GM23338 (cell line): ENCODE measurements around the gene THUMPD3. TPM values are rescaled to one million over a fixed set of nuclear protein-coding genes. Genes with fewer than 3 reads are reported as not detected.
A peak's percentile ranks its signal among the peaks of the same experiment; 100 is the strongest.

Experiments used
- ATAC-seq: fragments of 200-7000 bp; cut with Tn5 transposase; 3 replicates; pipeline ENCODE4 v1.9.1; 2020
- DNase-seq: peaks from one replicate; pipeline ENCODE4 v3.0.0-alpha.2; 2015; ENCODE audit warnings: low spot score
- H2AFZ ChIP-seq: fragments of 200-600 bp; sonication (generic); 2 replicates; pipeline ENCODE4 v1.8.0; 2016; ENCODE audit warnings: antibody characterized with exemption, mild to moderate bottlenecking, moderate library complexity
- H3F3A ChIP-seq: fragments of 200-600 bp; sonication (generic); replicated peaks from 2 replicates; pipeline ENCODE4 v1.8.0; 2017; ENCODE audit warnings: antibody characterized with exemption, mixed run types, low read depth
- H3K27ac ChIP-seq: fragments of 200-600 bp; sonication (generic); 2 replicates; pipeline ENCODE4 v1.6.1; 2016; ENCODE audit warnings: low read depth
- H3K27me3 ChIP-seq: fragments of 200-600 bp; sonication (generic); 2 replicates; pipeline ENCODE4 v1.8.0; 2016; ENCODE audit warnings: mild to moderate bottlenecking, mixed run types, moderate library complexity; ENCODE audit not compliant: insufficient read depth
- H3K36me3 ChIP-seq: fragments of 200-600 bp; sonication (generic); 2 replicates; pipeline ENCODE4 v1.8.0; 2016; ENCODE audit warnings: mild to moderate bottlenecking; ENCODE audit not compliant: insufficient read depth
- H3K4me1 ChIP-seq: fragments of 200-600 bp; sonication (generic); 2 replicates; pipeline ENCODE4 v1.8.0; 2016; ENCODE audit warnings: mild to moderate bottlenecking, moderate library complexity; ENCODE audit not compliant: insufficient read depth
- H3K4me2 ChIP-seq: fragments of 200-600 bp; sonication (generic); 2 replicates; pipeline ENCODE4 v1.7.1; 2017; ENCODE audit warnings: mixed run types
- H3K4me3 ChIP-seq: fragments of 200-600 bp; sonication (generic); 2 replicates; pipeline ENCODE4 v1.6.1; 2016; ENCODE audit warnings: mixed run types
- H3K79me2 ChIP-seq: fragments of 200-600 bp; sonication (generic); replicated peaks from 2 replicates; pipeline ENCODE4 v1.8.0; 2017; ENCODE audit warnings: mild to moderate bottlenecking; ENCODE audit not compliant: insufficient read depth
- H3K9me2 ChIP-seq: fragments of 200-600 bp; sonication (generic); 2 replicates; pipeline ENCODE4 v1.8.0; 2017; ENCODE audit not compliant: insufficient read depth
- H4K20me1 ChIP-seq: fragments of 200-600 bp; sonication (generic); replicated peaks from 2 replicates; pipeline ENCODE4 v1.8.0; 2017; ENCODE audit warnings: mild to moderate bottlenecking; ENCODE audit not compliant: insufficient read depth
- H3K27ac Mint-ChIP-seq: 2 replicates; pipeline ENCODE4 v1.8.0; 2020; ENCODE audit warnings: inconsistent platforms, mild to moderate bottlenecking, moderate library complexity, mixed read lengths
- H3K27me3 Mint-ChIP-seq: 3 replicates; pipeline ENCODE4 v1.8.0; 2022; ENCODE audit warnings: low read depth, mild to moderate bottlenecking, moderate library complexity, mixed read lengths, inconsistent platforms; ENCODE audit not compliant: insufficient read depth, poor library complexity
- H3K36me3 Mint-ChIP-seq: 3 replicates; pipeline ENCODE4 v1.8.0; 2021; ENCODE audit warnings: low read depth, mild to moderate bottlenecking, inconsistent platforms, moderate library complexity, mixed read lengths
- H3K4me1 Mint-ChIP-seq: 3 replicates; pipeline ENCODE4 v1.8.0; 2020; ENCODE audit warnings: mild to moderate bottlenecking, inconsistent platforms, mixed read lengths
- H3K4me3 Mint-ChIP-seq: 3 replicates; pipeline ENCODE4 v1.8.0; 2021; ENCODE audit warnings: moderate library complexity, mild to moderate bottlenecking, inconsistent platforms, mixed read lengths
- H3K9me3 Mint-ChIP-seq: 3 replicates; pipeline ENCODE4 v1.8.0; 2020; ENCODE audit warnings: moderate library complexity, mild to moderate bottlenecking, inconsistent platforms, mixed read lengths
- CREB1 ChIP-seq: fragments of 250-450 bp; sonication (Bioruptor Pico); IDR thresholded peaks from 2 replicates; pipeline ENCODE4 v1.5.0; 2020; ENCODE audit warnings: low read depth, mild to moderate bottlenecking, moderate library complexity
- EZH2 ChIP-seq: fragments of 200-600 bp; sonication (generic); IDR thresholded peaks from one replicate; pipeline ENCODE4 v1.8.0; 2017; ENCODE audit warnings: antibody characterized with exemption, mild to moderate bottlenecking, low read depth; ENCODE audit not compliant: unreplicated experiment
- EZH2phosphoT487 ChIP-seq: fragments of 200-600 bp; sonication (generic); IDR thresholded peaks from one replicate; pipeline ENCODE4 v1.8.1; 2018; ENCODE audit warnings: antibody characterized with exemption; ENCODE audit not compliant: unreplicated experiment
- JUNB ChIP-seq: IDR thresholded peaks from one replicate; pipeline ENCODE4 v1.6.1; 2016; ENCODE audit warnings: antibody characterized with exemption; ENCODE audit not compliant: unreplicated experiment
- NANOG ChIP-seq: IDR thresholded peaks from 2 replicates; pipeline ENCODE4 v1.6.1; 2016; ENCODE audit warnings: antibody characterized with exemption, borderline replicate concordance
- POLR2AphosphoS5 ChIP-seq: IDR thresholded peaks from 2 replicates; pipeline ENCODE4 v1.6.1; 2016; ENCODE audit warnings: antibody characterized with exemption, low read depth
- ZNF114 ChIP-seq: fragments of 250-450 bp; sonication (Bioruptor Pico); IDR thresholded peaks from 2 replicates; pipeline ENCODE4 v1.5.0; 2020; ENCODE audit warnings: mild to moderate bottlenecking, moderate library complexity
- ZNF331 ChIP-seq: fragments of 250-450 bp; sonication (Bioruptor Pico); IDR thresholded peaks from 2 replicates; pipeline ENCODE4 v1.5.0; 2020; ENCODE audit warnings: low read depth, mild to moderate bottlenecking, moderate library complexity
- polyA plus RNA-seq: library from polyadenylated mRNA; unstranded; fragments of >200 nt; fragmentation: Nextera tagmentation; extraction: Ambion mirVana; gene quantifications from 2 replicates; pipeline ENCODE4 v1.2.1, GENCODE V29; 2016
- total RNA-seq: library from RNA; depleted of rRNA; stranded (reverse); fragments of >200 nt; shearing (Covaris generic); gene quantifications from 2 replicates; pipeline ENCODE4 v1.2.3, GENCODE V29; 2014
- TF ChIP-seq, protein P1 (sequence below): IDR thresholded peaks from 2 replicates; pipeline ENCODE4 v1.6.1; 2016; ENCODE audit warnings: antibody characterized with exemption
- TF ChIP-seq, protein P2 (sequence below): IDR thresholded peaks from one replicate; pipeline ENCODE4 v1.6.1; 2018; ENCODE audit warnings: antibody characterized with exemption; ENCODE audit not compliant: unreplicated experiment
- TF ChIP-seq, protein P3 (sequence below), 2 experiments: fragments of 200-600 bp in 1 of 2; sonication (generic) in 1 of 2; conservative IDR thresholded peaks; 2 replicates each; pipeline versions ENCODE4 v1.5.1 to v1.6.1; 2016 to 2017; ENCODE audit warnings: antibody characterized with exemption in 2 of 2, low read depth in 2 of 2, mild to moderate bottlenecking in 2 of 2, moderate library complexity in 1 of 2
- TF ChIP-seq, protein P4 (sequence below): fragments of 250-450 bp; sonication (Bioruptor Pico); IDR thresholded peaks from 2 replicates; pipeline ENCODE4 v1.5.0; 2020; ENCODE audit warnings: mild to moderate bottlenecking, moderate library complexity

Gene THUMPD3
- total and polyA plus RNA-seq, 2 experiments from 2014 or later, result 30.1 to 54.1 TPM

DNA sequence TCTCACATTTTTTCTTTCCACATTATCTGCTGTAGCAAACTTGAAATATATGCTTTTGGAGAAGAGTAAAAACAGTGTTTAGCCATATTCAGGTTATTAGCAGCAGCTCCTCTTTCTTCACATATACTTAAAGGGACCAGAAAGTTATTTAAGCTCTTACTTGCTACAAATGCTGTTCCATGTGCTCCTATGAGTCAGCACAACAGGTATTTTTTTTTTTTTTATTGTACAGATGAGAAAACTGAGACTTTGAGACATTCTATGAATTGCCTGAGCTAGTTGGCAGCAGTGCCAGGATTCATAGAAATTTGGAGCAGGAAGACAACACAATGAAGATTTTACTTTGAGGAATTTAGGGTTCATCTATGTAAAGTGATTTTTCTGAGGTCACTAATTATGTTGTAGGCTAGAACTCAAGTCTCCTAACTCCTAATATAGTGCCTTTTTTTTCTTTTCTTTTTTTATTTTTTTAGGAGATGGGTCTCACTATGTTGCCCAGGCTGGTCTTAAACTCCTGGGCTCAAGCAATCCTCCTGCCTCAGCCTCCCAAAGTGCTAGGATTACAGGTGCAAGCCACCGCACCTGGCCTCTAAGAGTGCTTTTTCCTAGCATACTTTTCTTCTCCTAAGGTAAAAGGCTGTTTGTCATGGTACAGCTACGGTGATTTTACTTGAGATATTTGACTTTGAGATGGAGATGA lies 58.1 kb downstream of the THUMPD3 start:
- Histone ChIP-seq H3K4me2 (no peak overlapping the region), H3K27ac (peak overlapping the region; percentile 88), H2AFZ (no peak overlapping the region), H3K27me3 (no peaks in the 10 kb centered on the region), H3K9me2 (no peaks in the 10 kb centered on the region), H3K36me3 (peaks cover 3% of the 10 kb centered on the region; the same call in 1 of the 2 replicates), H4K20me1 (peaks cover 29% of the 10 kb centered on the region), H3K4me3 (no peak overlapping the region), H3K4me1 (peaks cover 16% of the 10 kb centered on the region), H3K79me2 (peaks cover 99% of the 10 kb centered on the region), H3F3A (no peaks in the 10 kb centered on the region)
- Mint-ChIP-seq H3K4me3 (no peak overlapping the region), H3K9me3 (no peaks in the 10 kb centered on the region), H3K27ac (peak overlapping the region; percentile 87), H3K4me1 (peaks cover 36% of the 10 kb centered on the region), H3K36me3 (peaks cover 18% of the 10 kb centered on the region), H3K27me3 (peaks cover 2% of the 10 kb centered on the region)
- ATAC-seq (no peak), DNase-seq (no peak)
- TF ChIP-seq CREB1 (no peak), NANOG (no peak), EZH2phosphoT487 (no peak), ZNF331 (CRISPR knock-in tag) (no peak), ZNF114 (CRISPR knock-in tag) (no peak), EZH2 (no peak), JUNB (no peak), POLR2AphosphoS5 (no peak)
- TF ChIP-seq, protein P1, sequence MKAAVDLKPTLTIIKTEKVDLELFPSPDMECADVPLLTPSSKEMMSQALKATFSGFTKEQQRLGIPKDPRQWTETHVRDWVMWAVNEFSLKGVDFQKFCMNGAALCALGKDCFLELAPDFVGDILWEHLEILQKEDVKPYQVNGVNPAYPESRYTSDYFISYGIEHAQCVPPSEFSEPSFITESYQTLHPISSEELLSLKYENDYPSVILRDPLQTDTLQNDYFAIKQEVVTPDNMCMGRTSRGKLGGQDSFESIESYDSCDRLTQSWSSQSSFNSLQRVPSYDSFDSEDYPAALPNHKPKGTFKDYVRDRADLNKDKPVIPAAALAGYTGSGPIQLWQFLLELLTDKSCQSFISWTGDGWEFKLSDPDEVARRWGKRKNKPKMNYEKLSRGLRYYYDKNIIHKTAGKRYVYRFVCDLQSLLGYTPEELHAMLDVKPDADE, result no peak
- TF ChIP-seq, protein P2, sequence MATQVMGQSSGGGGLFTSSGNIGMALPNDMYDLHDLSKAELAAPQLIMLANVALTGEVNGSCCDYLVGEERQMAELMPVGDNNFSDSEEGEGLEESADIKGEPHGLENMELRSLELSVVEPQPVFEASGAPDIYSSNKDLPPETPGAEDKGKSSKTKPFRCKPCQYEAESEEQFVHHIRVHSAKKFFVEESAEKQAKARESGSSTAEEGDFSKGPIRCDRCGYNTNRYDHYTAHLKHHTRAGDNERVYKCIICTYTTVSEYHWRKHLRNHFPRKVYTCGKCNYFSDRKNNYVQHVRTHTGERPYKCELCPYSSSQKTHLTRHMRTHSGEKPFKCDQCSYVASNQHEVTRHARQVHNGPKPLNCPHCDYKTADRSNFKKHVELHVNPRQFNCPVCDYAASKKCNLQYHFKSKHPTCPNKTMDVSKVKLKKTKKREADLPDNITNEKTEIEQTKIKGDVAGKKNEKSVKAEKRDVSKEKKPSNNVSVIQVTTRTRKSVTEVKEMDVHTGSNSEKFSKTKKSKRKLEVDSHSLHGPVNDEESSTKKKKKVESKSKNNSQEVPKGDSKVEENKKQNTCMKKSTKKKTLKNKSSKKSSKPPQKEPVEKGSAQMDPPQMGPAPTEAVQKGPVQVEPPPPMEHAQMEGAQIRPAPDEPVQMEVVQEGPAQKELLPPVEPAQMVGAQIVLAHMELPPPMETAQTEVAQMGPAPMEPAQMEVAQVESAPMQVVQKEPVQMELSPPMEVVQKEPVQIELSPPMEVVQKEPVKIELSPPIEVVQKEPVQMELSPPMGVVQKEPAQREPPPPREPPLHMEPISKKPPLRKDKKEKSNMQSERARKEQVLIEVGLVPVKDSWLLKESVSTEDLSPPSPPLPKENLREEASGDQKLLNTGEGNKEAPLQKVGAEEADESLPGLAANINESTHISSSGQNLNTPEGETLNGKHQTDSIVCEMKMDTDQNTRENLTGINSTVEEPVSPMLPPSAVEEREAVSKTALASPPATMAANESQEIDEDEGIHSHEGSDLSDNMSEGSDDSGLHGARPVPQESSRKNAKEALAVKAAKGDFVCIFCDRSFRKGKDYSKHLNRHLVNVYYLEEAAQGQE, result no peak
- TF ChIP-seq, protein P3, sequence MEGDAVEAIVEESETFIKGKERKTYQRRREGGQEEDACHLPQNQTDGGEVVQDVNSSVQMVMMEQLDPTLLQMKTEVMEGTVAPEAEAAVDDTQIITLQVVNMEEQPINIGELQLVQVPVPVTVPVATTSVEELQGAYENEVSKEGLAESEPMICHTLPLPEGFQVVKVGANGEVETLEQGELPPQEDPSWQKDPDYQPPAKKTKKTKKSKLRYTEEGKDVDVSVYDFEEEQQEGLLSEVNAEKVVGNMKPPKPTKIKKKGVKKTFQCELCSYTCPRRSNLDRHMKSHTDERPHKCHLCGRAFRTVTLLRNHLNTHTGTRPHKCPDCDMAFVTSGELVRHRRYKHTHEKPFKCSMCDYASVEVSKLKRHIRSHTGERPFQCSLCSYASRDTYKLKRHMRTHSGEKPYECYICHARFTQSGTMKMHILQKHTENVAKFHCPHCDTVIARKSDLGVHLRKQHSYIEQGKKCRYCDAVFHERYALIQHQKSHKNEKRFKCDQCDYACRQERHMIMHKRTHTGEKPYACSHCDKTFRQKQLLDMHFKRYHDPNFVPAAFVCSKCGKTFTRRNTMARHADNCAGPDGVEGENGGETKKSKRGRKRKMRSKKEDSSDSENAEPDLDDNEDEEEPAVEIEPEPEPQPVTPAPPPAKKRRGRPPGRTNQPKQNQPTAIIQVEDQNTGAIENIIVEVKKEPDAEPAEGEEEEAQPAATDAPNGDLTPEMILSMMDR (conservative IDR thresholded peaks at IDR 0.05; ENCODE audit: low read depth in 2 of 2), result no peak
- TF ChIP-seq, protein P4, sequence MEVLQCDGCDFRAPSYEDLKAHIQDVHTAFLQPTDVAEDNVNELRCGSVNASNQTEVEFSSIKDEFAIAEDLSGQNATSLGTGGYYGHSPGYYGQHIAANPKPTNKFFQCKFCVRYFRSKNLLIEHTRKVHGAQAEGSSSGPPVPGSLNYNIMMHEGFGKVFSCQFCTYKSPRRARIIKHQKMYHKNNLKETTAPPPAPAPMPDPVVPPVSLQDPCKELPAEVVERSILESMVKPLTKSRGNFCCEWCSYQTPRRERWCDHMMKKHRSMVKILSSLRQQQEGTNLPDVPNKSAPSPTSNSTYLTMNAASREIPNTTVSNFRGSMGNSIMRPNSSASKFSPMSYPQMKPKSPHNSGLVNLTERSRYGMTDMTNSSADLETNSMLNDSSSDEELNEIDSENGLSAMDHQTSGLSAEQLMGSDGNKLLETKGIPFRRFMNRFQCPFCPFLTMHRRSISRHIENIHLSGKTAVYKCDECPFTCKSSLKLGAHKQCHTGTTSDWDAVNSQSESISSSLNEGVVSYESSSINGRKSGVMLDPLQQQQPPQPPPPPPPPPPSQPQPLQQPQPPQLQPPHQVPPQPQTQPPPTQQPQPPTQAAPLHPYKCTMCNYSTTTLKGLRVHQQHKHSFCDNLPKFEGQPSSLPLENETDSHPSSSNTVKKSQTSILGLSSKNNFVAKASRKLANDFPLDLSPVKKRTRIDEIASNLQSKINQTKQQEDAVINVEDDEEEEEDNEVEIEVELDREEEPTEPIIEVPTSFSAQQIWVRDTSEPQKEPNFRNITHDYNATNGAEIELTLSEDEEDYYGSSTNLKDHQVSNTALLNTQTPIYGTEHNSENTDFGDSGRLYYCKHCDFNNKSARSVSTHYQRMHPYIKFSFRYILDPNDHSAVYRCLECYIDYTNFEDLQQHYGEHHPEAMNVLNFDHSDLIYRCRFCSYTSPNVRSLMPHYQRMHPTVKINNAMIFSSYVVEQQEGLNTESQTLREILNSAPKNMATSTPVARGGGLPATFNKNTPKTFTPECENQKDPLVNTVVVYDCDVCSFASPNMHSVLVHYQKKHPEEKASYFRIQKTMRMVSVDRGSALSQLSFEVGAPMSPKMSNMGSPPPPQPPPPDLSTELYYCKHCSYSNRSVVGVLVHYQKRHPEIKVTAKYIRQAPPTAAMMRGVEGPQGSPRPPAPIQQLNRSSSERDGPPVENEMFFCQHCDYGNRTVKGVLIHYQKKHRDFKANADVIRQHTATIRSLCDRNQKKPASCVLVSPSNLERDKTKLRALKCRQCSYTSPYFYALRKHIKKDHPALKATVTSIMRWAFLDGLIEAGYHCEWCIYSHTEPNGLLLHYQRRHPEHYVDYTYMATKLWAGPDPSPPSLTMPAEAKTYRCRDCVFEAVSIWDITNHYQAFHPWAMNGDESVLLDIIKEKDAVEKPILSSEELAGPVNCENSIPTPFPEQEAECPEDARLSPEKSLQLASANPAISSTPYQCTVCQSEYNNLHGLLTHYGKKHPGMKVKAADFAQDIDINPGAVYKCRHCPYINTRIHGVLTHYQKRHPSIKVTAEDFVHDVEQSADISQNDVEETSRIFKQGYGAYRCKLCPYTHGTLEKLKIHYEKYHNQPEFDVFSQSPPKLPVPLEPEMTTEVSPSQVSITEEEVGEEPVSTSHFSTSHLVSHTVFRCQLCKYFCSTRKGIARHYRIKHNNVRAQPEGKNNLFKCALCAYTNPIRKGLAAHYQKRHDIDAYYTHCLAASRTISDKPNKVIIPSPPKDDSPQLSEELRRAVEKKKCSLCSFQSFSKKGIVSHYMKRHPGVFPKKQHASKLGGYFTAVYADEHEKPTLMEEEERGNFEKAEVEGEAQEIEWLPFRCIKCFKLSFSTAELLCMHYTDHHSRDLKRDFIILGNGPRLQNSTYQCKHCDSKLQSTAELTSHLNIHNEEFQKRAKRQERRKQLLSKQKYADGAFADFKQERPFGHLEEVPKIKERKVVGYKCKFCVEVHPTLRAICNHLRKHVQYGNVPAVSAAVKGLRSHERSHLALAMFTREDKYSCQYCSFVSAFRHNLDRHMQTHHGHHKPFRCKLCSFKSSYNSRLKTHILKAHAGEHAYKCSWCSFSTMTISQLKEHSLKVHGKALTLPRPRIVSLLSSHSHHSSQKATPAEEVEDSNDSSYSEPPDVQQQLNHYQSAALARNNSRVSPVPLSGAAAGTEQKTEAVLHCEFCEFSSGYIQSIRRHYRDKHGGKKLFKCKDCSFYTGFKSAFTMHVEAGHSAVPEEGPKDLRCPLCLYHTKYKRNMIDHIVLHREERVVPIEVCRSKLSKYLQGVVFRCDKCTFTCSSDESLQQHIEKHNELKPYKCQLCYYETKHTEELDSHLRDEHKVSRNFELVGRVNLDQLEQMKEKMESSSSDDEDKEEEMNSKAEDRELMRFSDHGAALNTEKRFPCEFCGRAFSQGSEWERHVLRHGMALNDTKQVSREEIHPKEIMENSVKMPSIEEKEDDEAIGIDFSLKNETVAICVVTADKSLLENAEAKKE, result no peak
